HG03060 (cell line): Measurements from ENCODE around the gene SLC47A2.

ENCODE experiments used
- ATAC-seq: cut with Tn5 transposase; IDR thresholded peaks from one replicate; pipeline ENCODE4 v1.9.1; 2021; ENCODE audit warnings: low read depth, moderate number of reproducible peaks; ENCODE audit not compliant: unreplicated experiment

The SLC47A2 gene

DNA sequence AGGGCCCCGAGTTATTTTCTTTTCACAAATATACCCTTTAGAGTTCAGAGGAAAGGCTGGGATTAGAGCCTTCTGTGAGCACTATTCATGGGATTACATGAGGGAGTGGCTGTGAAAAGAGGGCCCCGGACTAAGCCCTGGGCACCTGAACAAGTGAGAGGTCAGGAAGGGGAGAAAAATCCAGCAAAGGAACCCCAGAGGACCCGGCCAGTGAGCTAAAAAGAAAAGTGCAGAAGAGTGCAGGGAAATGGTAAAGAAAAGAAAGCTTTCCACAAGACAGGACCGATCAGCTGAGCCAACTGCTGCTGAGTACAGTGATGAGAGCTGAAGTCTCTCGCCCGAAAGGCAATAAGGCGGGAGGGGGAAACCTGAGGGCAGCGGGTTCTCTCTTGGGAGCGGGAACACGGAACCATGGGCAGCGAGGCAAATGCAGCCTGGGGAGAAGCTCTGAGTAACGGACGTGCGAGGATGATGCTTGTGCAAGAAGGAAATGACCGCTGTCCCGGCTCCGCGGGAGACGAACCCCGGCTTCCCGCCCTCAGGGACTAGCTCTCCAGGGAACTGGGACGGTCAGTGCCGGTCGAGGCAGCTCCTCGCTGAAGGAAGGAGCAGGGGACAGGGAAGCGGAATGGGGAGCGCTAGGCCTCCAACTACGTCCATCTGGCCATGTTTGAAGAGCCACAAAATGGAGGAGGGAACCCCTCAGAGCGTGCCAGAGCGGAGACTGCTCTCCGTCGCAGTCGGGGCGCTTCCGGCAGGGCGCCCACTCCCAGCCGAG, 68.5 kb downstream of the SLC47A2 start:
- ATAC-seq: no peak

DNA sequence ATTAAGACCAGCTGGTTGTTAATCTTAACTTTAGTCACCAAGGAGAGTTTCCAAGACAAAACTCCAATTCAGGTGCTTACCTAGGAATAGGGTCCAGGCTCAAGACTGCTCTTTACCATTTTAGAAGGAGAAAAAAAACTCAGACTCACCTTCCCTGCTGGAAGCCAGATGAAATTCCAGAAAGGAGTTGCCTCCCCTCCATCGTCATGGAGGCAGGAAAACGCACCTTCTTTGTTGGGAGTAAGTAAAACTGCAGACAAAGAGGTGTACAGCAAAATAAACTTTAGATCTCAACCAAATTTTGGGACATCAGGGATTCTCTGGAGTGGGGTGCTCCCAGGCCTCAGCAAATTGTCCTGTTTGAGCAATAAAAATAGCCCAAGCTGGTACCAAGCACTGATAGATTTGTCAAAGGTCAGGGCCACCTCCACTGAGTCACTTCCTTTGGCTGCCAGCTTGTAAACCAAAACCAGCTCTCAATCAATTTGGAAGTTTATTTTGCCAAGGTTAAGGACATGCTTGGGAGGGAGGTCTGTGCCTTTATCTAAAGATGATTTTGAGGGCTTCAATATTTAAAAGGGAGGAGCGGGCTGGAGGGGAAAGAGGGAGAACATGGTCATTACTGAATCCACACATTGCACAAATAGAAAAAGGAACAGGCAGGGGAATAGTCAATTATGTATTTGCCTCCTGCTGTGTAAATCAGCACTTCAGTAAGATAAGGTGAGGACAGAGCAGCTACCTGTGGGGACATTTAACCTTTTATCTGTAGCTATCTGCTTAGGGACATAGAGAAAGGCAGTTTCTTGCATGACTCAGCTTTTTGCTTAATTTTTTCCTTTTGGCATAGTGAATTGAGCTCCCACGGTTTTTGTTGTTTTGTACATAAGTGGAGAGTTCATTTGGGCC, 69.3 kb downstream of the SLC47A2 start:
- no peak for ATAC-seq

DNA sequence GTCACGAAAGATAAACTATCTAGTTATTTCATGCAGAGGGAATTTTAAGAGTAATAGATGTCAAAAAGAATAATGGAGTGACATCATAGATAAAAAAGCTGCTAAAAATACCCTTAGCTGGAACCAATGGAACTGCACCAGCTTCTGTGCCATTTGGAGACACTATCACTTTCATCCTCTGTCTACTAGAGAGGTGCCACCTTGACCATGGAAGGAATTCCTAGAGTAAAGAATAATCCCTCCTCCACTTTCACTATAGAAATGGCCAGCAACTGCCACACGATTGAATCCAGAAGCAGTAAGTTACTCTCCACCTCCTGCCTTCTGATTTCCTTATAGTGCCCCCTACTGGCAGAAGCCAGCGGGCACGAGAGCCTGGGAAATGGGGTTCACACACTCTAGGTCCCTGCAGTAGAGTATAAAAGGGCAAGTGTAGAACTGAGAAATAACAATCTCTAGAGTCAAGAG, 70.6 kb downstream of the SLC47A2 start:
- ATAC-seq: no peak

DNA sequence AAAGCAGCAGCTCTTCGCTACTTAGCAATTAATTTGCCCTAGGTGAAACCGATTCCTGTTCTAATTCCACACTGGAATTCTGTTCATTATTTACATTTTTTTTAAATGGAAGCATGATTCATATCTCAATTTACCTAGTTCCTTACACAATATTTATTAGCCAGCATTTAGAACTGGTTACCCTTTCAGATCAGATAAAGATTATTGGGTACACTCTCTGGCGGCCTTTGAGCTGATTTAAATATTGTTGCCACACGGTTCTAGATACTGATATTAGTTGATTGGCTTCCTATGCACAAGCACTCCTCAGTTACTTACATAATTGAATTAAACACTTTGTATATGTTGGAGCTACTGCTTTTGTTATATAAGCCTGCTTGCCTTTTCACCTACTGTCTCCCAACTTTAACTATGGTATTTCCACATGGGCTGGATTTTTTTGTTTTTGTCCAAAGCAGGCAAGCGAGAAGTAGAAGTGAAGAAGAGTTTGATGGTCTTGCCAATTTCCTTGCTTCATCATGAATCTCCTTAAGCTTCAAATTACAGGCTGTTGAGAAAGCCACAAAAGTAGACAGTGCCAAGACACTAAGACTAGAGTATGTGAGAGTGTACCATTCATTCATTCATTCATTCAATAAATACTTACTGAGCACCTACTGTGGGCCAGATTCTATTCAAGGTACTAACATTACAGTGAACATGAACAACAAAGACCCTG, 71.7 kb downstream of the SLC47A2 start:
- ATAC-seq: no peak

DNA sequence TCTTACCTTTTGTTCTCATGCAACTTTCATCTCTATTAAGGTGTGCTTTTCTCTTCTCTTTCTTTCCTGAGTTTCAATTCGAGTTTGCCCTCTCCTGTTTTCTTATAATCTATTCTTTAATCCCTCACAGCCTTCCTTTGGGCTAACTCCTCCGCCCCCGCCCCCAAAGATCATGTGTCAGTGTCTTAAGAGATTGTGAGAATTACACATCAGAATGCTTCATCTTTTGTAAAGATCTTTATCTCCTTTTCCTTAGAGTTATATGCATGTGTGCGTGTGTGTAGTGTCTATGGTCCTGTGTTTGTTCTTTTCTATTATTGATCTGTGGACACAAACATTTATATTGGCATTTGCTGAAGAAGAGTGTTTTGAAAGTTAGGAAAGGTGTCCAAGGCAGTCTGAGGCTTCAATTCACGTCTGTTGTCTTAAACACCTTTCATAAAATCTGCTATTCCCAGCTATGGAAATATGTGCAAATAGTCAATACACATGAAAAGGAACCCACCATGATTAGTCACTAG, 74.0 kb downstream of the SLC47A2 start:
- no peak for ATAC-seq

DNA sequence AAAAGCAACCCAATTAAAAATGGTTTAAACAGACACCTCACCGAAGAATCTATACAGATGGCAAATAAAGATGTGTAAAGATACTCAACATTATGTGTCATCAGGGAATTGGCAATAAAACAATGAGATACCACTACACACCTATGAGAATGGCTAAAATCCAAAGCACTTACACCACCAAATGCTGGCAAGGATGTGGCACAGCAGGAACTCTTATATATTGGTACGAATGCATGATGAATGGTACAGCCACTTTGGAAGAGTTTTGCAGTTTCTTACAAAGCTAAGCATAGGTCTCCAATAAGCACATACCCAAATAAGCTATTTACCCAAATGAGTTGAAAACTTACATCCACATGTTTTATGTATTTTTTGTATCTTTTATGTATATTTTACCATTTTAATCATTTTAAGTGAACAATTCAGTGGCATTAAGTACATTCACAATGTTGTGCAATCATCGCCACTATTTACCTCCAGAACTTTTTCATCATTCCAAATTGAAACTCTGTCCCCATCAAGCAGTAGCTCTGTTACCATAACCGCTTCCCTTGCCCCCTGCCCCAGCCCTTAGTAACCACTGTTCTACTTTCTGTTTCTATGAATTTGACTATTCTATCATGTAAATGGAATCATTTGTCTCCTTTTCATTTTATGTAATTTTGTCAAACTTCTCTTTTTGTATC, 74.6 kb downstream of the SLC47A2 start:
- no peak for ATAC-seq

DNA sequence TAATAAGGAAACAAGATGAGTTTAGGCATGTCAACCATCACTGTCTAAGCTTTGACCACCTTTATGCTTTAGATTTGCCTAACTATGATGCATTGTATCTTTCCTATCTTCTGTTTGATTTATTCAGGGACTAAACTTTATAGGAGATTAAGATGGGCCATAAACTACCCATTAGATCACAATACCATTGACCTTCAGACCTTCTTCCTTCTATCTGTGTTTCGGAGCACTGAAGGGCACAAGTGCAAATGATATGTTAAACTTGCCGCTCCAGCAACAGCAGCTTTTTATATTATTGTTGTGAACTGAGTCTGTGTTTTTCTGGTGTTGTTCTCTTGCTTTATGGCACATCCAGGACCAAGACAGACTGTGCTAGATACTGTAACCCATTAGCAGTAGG, 84.5 kb downstream of the SLC47A2 start:
- no peak for ATAC-seq

DNA sequence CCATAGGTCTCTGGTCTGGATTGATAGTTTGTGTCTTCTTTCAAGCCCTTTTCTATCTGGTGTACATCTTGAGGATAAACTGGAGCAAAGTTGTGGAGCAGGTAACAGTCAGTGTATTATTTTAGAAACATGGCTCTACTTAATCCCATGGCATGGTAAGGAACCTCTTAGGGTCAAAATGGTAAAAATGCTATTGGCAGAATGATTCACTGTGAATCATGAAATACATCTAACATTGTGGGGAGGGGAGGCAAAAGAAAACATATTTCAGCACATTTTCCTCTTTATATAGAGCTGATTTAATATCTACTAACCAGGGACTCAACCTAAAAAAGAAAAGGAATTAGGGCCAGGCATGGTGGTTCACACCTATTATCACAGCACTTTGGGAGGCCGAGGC, 85.7 kb downstream of the SLC47A2 start:
- no peak for ATAC-seq

DNA sequence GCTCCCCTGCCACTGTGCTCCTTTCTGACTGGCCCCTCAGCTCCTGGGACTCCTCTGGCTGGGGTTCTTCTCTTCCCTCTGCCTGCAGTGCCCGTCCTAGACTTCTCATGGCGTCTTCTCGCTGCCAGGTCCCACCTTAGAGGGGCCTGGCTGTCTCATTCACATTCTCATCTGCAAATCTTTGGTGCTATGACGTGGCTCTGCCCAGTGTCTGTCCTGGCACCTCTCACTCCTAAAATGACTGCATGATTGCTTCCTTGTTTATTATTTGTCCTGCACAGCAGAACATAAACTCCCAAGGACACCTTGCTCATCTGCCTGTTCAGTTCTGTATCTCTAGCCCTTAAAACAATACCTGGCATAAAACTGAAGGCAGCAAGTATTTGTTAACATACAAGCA, 86.3 kb downstream of the SLC47A2 start:
- ATAC-seq: no peak

DNA sequence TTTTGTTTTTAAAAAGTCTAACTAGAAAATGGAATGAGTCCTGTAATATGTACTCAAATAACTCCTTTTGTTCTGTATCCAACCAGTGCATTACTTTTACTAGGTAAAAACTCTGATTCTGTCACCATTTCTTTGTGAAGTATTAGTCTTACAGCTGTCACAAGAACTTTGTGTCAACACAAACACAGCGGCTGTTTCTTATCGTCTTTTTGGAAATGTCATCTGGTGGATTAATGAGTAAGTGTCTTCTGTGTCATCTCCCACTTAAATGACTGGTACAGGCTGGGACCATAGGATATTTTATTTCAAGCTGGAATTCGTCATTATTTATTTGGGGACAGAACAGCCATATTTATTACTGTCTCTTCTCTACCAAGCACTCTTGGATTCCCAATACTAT, 86.9 kb downstream of the SLC47A2 start:
- no peak for ATAC-seq
